Activated CD8-positive, alpha-beta memory T cell treated with anti-CD3 and anti-CD28 coated beads for 1 hour (primary cell): Measurements from ENCODE around the gene GSDMA.

Experiments
- DNase-seq, 2 donors: peaks; one replicate each; pipeline ENCODE4 v3.0.0-alpha.2; 2020; ENCODE audit warnings: low read depth in 1 of 2; ENCODE audit errors: extremely low read depth in 1 of 2

The GSDMA gene

GRCh38 chr17:39962642-39963220 lies at the start of gene GSDMA:
Gene GSDMA (plus strand): TSS chr17:39963004. CDS start chr17:39965688, 2,684 bp downstream.
- DNase-seq, result no peak

GRCh38 chr17:39913989-39914388 lies 48.8 kb upstream of the GSDMA start:
- DNase-seq, result no peak

- DNase-seq, result no peak
These were observed 47.2 kb upstream of the GSDMA start for GRCh38 chr17:39915559-39915958.

GRCh38 chr17:39916918-39917317 lies 45.9 kb upstream of the GSDMA start:
- DNase-seq, result no peak

GRCh38 chr17:39919087-39919683 lies 43.6 kb upstream of the GSDMA start:
- no peak for DNase-seq

GRCh38 chr17:39920218-39921210 lies 42.3 kb upstream of the GSDMA start:
- no peak for DNase-seq

GRCh38 chr17:39921323-39921722 lies 41.5 kb upstream of the GSDMA start:
- no peak for DNase-seq

GRCh38 chr17:39922006-39922405 lies 40.8 kb upstream of the GSDMA start:
- DNase-seq, result no peak

- DNase-seq, result no peak
These were observed 39.6 kb upstream of the GSDMA start for GRCh38 chr17:39923230-39923629.

- no peak for DNase-seq
These were observed 38.7 kb upstream of the GSDMA start for GRCh38 chr17:39923836-39924690.

GRCh38 chr17:39924691-39925055 lies 38.1 kb upstream of the GSDMA start:
- no peak for DNase-seq

- DNase-seq, result no peak
These were observed 37.3 kb upstream of the GSDMA start for GRCh38 chr17:39925282-39926134.

- no peak for DNase-seq
These were observed 36.6 kb upstream of the GSDMA start for GRCh38 chr17:39926135-39926587.

GRCh38 chr17:39926588-39927100 lies 36.2 kb upstream of the GSDMA start:
- peak in 1 of 2 donors; percentile 39 for DNase-seq

- DNase-seq, result peak; percentile 69 to 85
These were observed 35.5 kb upstream of the GSDMA start, which contains the start of the genes LRRC3C and ORMDL3 for GRCh38 chr17:39927101-39927928. Gene LRRC3C (plus strand): TSS chr17:39927732. CDS start chr17:39941524, 13,792 bp downstream. Gene ORMDL3 (minus strand): TSS chr17:39927601. CDS start chr17:39924203, 3,398 bp downstream.

- DNase-seq, result no peak
These were observed 34.6 kb upstream of the GSDMA start for GRCh38 chr17:39927929-39928857.

GRCh38 chr17:39928858-39929645 lies 33.8 kb upstream of the GSDMA start:
- DNase-seq, result no peak
